Activated naive CD4-positive, alpha-beta T cell treated with anti-CD3 and anti-CD28 coated beads, Interleukin-2, amount 50 U/mL, for 24 hours (primary cell): Measurements from ENCODE around the gene CNTN4.

Source experiments
- H3K27ac Mint-ChIP-seq: one replicate; pipeline ENCODE4 v1.8.0; 2021; ENCODE audit warnings: mild to moderate bottlenecking, mixed read lengths
- H3K27me3 Mint-ChIP-seq: one replicate; pipeline ENCODE4 v1.8.0; 2021; ENCODE audit warnings: mixed read lengths
- H3K36me3 Mint-ChIP-seq: one replicate; pipeline ENCODE4 v1.8.0; 2021; ENCODE audit warnings: mixed read lengths
- H3K4me1 Mint-ChIP-seq: one replicate; pipeline ENCODE4 v1.8.0; 2021; ENCODE audit warnings: mixed read lengths
- H3K4me3 Mint-ChIP-seq: one replicate; pipeline ENCODE4 v1.8.0; 2021; ENCODE audit warnings: mild to moderate bottlenecking, mixed read lengths
- H3K9me3 Mint-ChIP-seq: one replicate; pipeline ENCODE4 v1.8.0; 2021; ENCODE audit warnings: mixed read lengths

Gene CNTN4

GRCh38 chr3:3020209-3020608, 921.5 kb downstream of the CNTN4 start:
- Mint-ChIP-seq H3K4me3 (no peak overlapping the region), H3K4me1 (no peaks in the 10 kb centered on the region), H3K9me3 (no peaks in the 10 kb centered on the region), H3K36me3 (no peaks in the 10 kb centered on the region), H3K27me3 (peaks cover 8% of the 10 kb centered on the region), H3K27ac (no peak overlapping the region)

DNA sequence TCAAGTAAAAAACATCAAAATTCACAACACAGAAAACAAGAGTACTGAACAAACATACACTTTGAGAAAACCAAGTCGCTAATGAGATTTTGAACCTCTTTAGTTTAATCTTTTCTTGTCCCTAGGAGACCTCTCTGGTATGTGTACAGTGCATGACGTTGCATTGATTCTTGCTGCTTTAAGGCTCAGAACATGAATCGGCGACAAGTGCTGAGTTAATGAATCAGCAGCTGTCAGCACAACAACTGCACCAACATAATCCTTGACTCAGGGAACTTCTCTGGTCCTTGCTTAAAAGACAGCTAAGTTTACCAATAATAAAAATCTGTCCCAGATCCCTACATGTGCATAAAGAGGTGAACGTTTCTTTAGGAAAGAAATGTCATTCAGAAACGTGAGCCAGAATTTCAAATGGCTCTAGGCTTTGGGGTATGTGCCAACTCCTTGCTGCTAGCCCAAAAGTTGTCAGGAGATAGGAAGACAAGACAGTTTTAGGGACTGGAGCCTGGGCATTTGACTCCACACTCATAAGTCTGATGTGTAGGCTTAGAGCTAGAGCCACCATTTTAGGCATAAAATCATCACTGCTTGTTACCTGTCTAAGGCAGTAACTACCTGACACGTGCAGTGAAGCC, 924.6 kb downstream of the CNTN4 start:
- peaks cover 5% of the 10 kb centered on the region for H3K27me3 Mint-ChIP-seq
- no peaks in the 10 kb centered on the region for H3K36me3 Mint-ChIP-seq
- H3K4me3 Mint-ChIP-seq: no peak overlapping the region
- no peak overlapping the region for H3K27ac Mint-ChIP-seq
- H3K4me1 Mint-ChIP-seq: peaks cover 10% of the 10 kb centered on the region
- no peaks in the 10 kb centered on the region for H3K9me3 Mint-ChIP-seq

DNA sequence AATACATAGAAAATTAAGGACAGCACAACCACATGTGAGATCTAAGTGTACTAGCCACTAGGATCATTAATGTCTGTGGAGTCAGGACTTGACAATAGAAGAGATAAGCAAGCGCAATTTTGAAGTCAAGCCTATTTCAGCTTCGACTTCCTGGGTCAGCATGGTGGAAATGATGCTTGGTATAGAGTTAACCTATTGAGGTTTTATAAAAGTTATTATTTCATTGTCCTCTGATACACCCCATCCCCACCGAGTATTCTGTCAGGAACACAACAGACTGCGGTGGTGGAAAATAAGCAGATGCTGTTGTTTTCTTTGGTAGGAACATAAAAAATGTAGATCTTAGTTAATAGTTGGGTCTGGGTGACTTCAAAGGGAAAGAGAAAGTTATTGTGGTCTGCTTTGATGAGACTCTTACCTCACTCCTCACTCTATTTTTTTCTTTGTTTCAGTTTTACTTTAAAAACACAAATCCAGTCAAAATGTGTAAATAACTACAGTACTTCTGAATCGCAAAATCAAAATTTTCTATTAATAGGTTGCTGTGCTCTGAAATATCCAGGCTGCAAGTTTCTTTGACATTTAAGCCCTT, 929.4 kb downstream of the CNTN4 start:
- Mint-ChIP-seq H3K9me3 (no peaks in the 10 kb centered on the region), H3K27ac (peak overlapping the region; percentile 52), H3K4me3 (peak overlapping the region; percentile 47), H3K4me1 (peaks cover 15% of the 10 kb centered on the region), H3K36me3 (no peaks in the 10 kb centered on the region), H3K27me3 (no peaks in the 10 kb centered on the region)

GRCh38 chr3:3031326-3031725, 932.7 kb downstream of the CNTN4 start:
- no peaks in the 10 kb centered on the region for H3K9me3 Mint-ChIP-seq
- no peaks in the 10 kb centered on the region for H3K36me3 Mint-ChIP-seq
- H3K4me3 Mint-ChIP-seq: no peak overlapping the region
- H3K4me1 Mint-ChIP-seq: peaks cover 15% of the 10 kb centered on the region
- H3K27me3 Mint-ChIP-seq: no peaks in the 10 kb centered on the region
- H3K27ac Mint-ChIP-seq: no peak overlapping the region

GRCh38 chr3:3037156-3037555, 938.5 kb downstream of the CNTN4 start:
- Mint-ChIP-seq H3K4me3 (no peak overlapping the region), H3K9me3 (no peaks in the 10 kb centered on the region)

DNA sequence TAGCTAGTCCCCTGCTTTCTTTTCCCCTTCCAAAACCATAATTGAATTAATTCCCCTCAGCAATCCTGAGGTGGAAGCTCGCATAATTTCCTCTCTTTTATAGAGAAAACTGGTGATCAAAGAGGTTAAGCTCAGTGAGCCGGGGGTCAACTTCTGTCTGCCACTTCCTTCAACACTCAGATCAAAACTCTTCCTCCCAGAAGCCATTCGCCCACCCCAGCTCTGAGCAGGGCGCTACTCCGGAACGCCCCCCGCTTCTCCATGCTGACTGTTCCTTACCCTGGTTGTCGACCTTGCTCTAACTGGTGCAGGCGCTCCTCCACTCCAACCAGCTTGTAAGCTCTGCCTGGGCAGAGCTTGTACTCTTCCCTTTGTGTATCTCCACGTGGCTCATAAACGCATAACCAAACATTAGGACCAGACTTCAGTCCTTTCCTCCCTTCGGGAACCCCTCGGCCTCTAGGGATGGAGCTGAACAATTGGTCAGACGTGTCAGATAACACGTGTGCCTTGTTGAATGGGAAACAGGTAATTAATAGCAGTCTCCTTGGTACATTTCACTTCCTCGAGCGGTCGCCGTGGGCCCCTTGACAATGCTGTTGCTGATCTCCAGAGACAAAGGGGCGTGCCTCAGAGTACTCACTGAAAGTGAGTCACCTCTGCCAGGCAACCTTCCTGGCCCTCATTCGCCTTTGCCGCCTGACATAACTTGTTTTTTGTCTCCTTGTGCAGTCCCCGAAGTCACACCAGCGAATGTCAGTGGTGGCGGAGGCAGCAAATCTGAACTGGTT, 939.7 kb downstream of the CNTN4 start:
- H3K27ac Mint-ChIP-seq: no peak overlapping the region

More at GRCh38 chr3:3037156-3037555, 938.5 kb downstream of the CNTN4 start:
- no peak overlapping the region for H3K27ac Mint-ChIP-seq
- H3K4me1 Mint-ChIP-seq: no peaks in the 10 kb centered on the region
- no peaks in the 10 kb centered on the region for H3K27me3 Mint-ChIP-seq
- no peaks in the 10 kb centered on the region for H3K36me3 Mint-ChIP-seq

DNA sequence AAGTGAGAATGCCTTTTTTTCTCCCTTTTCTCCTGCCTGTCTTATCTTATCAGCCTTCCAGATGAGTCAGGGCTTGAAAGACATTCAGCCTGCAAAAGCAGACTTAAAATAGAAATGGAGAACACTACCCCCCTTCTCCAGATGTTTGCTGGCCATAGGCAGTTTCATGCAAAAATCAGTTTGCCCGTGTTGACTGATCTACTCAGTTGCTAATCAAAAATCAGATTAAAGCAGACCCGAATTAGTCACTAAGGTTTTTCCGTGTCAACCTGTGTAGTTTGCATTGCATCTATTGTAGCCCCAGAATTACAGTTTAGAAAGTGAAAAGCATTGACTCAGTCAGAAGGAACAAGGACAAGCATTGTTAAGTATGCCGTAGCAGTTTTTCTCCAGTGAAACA, 955.3 kb downstream of the CNTN4 start:
- no peaks in the 10 kb centered on the region for H3K4me1 Mint-ChIP-seq
- no peaks in the 10 kb centered on the region for H3K27me3 Mint-ChIP-seq
- H3K36me3 Mint-ChIP-seq: no peaks in the 10 kb centered on the region
- H3K27ac Mint-ChIP-seq: no peak overlapping the region
- no peak overlapping the region for H3K4me3 Mint-ChIP-seq
- no peaks in the 10 kb centered on the region for H3K9me3 Mint-ChIP-seq

More for the DNA sequence above, 939.7 kb downstream of the CNTN4 start:
- Mint-ChIP-seq H3K27me3 (no peaks in the 10 kb centered on the region), H3K9me3 (no peaks in the 10 kb centered on the region), H3K4me1 (no peaks in the 10 kb centered on the region), H3K36me3 (no peaks in the 10 kb centered on the region), H3K4me3 (no peak overlapping the region)

GRCh38 chr3:3059645-3060044, 961.0 kb downstream of the CNTN4 start:
- no peaks in the 10 kb centered on the region for H3K9me3 Mint-ChIP-seq
- no peaks in the 10 kb centered on the region for H3K4me1 Mint-ChIP-seq
- H3K36me3 Mint-ChIP-seq: no peaks in the 10 kb centered on the region
- no peak overlapping the region for H3K4me3 Mint-ChIP-seq
- H3K27me3 Mint-ChIP-seq: no peaks in the 10 kb centered on the region
- no peak overlapping the region for H3K27ac Mint-ChIP-seq

- Mint-ChIP-seq H3K9me3 (no peaks in the 10 kb centered on the region), H3K4me3 (no peak overlapping the region), H3K27ac (no peak overlapping the region), H3K4me1 (no peaks in the 10 kb centered on the region), H3K36me3 (no peaks in the 10 kb centered on the region), H3K27me3 (no peaks in the 10 kb centered on the region)
Measured at GRCh38 chr3:3064297-3064696, 965.6 kb downstream of the CNTN4 start.

GRCh38 chr3:3065876-3066275, 967.2 kb downstream of the CNTN4 start:
- H3K4me3 Mint-ChIP-seq: no peak overlapping the region
- H3K36me3 Mint-ChIP-seq: no peaks in the 10 kb centered on the region
- no peaks in the 10 kb centered on the region for H3K9me3 Mint-ChIP-seq
- H3K4me1 Mint-ChIP-seq: no peaks in the 10 kb centered on the region
- H3K27me3 Mint-ChIP-seq: no peaks in the 10 kb centered on the region
- no peak overlapping the region for H3K27ac Mint-ChIP-seq

DNA sequence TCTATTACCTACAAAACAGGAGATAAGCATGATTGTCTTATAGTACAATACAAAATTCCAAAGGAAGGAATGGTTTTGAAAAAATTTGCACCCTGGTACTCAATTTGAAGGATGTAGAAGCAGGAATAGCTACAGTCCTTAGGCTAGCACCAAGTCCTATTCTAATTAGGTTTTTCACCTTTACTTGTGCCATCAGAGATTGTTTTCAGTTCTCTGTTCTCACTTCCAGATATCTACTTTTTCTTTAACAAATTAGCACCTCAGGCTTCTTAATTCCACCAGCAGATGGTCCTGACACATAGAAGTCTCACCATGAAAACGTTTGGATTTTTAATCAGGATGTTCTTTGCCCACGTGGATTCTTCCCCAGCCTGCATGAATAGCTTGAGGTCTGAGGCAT, 967.7 kb downstream of the CNTN4 start:
- no peaks in the 10 kb centered on the region for H3K27me3 Mint-ChIP-seq

GRCh38 chr3:3066910-3067309, 968.2 kb downstream of the CNTN4 start:
- Mint-ChIP-seq H3K9me3 (no peaks in the 10 kb centered on the region), H3K27me3 (no peaks in the 10 kb centered on the region), H3K4me1 (no peaks in the 10 kb centered on the region), H3K36me3 (no peaks in the 10 kb centered on the region), H3K27ac (no peak overlapping the region), H3K4me3 (no peak overlapping the region)

More for the DNA sequence above, 967.7 kb downstream of the CNTN4 start:
- no peaks in the 10 kb centered on the region for H3K9me3 Mint-ChIP-seq
- no peak overlapping the region for H3K27ac Mint-ChIP-seq
- no peaks in the 10 kb centered on the region for H3K36me3 Mint-ChIP-seq
- no peak overlapping the region for H3K4me3 Mint-ChIP-seq
- H3K4me1 Mint-ChIP-seq: no peaks in the 10 kb centered on the region

GRCh38 chr3:3068358-3068881, 969.8 kb downstream of the CNTN4 start:
- no peaks in the 10 kb centered on the region for H3K27me3 Mint-ChIP-seq
- H3K27ac Mint-ChIP-seq: no peak overlapping the region
- no peaks in the 10 kb centered on the region for H3K36me3 Mint-ChIP-seq
- H3K9me3 Mint-ChIP-seq: no peaks in the 10 kb centered on the region
- H3K4me1 Mint-ChIP-seq: no peaks in the 10 kb centered on the region
- H3K4me3 Mint-ChIP-seq: no peak overlapping the region

DNA sequence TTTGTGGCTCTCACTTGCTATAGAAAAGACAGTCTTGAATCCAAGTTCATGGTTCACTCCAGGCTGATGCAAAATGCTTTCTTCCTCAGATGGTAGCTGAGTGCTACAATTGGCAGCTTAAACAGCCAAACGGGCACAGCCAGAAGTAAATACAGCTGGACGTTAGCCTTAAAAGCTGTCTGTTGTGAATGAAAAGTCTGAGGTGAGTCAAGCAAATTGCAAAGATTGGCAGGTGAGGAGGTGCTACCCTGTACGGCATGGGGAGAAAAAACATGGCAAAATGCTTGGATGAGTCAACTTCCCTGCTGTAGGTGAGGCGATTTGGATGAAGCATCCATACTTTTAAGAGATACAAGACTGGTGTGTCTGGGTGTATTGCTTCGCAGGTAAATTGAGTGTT, 971.1 kb downstream of the CNTN4 start:
- H3K27me3 Mint-ChIP-seq: no peaks in the 10 kb centered on the region
- no peak overlapping the region for H3K4me3 Mint-ChIP-seq
- H3K9me3 Mint-ChIP-seq: no peaks in the 10 kb centered on the region
- no peaks in the 10 kb centered on the region for H3K4me1 Mint-ChIP-seq
- H3K36me3 Mint-ChIP-seq: no peaks in the 10 kb centered on the region
- no peak overlapping the region for H3K27ac Mint-ChIP-seq

DNA sequence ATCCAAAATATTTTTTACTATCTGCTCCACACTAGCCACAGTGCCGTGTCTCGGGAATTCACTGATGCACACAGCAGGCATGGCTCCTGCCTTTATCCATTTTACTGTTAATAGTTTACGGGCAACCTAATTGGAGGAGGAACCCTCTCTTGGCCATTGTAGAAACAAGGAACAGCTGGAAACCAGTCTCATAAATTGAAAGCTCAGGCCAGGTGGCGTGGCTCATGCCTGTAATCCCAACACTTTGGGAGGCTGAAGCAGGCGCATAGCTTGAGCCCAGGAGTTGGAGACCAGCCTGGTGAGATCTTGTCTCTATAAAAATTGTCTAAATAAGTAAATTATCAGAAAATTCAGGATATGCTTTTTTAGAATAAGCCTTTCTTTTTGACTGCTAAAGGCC, 972.5 kb downstream of the CNTN4 start:
- no peaks in the 10 kb centered on the region for H3K27me3 Mint-ChIP-seq
- H3K36me3 Mint-ChIP-seq: no peaks in the 10 kb centered on the region
- no peaks in the 10 kb centered on the region for H3K4me1 Mint-ChIP-seq
- H3K9me3 Mint-ChIP-seq: no peaks in the 10 kb centered on the region
- no peak overlapping the region for H3K4me3 Mint-ChIP-seq
- no peak overlapping the region for H3K27ac Mint-ChIP-seq
